WTC11 (cell line): ENCODE data around the gene RCVRN. TPM values are rescaled to one million over a fixed set of nuclear protein-coding genes. Genes with fewer than 3 reads are reported as not detected.

ENCODE experiments used
- ATAC-seq: fragments of 200-7000 bp; cut with Tn5 transposase; 2 replicates; pipeline ENCODE4 v1.10.0; 2021; ENCODE audit warnings: mild to moderate bottlenecking, moderate library complexity
- Bru-seq: library from RNA; stranded (reverse); fragments of 400-500 nt; gene quantifications from one replicate; lab custom pipeline; 2021; lab: Mats Ljungman, UMichigan
- CTCF ChIA-PET: fragments of 300-600 bp; sonication (Branson Sonifier 250); formaldehyde crosslinking; loops from one replicate; lab custom pipeline; 2021; ENCODE audit warnings: antibody characterized with exemption; lab: Charles Lee
- POLR2A ChIA-PET: fragments of 350-600 bp; sonication (Branson Sonifier 250); formaldehyde crosslinking; loops from one replicate; lab custom pipeline; 2021; ENCODE audit warnings: antibody characterized with exemption; lab: Charles Lee
- DNase-seq: peaks from one replicate; pipeline ENCODE4 v3.0.0; 2021; ENCODE audit warnings: low spot score
- H3K27ac Mint-ChIP-seq: 2 replicates; pipeline ENCODE4 v1.8.0; 2021; ENCODE audit warnings: mixed read lengths
- H3K27me3 Mint-ChIP-seq: 2 replicates; pipeline ENCODE4 v1.8.0; 2021; ENCODE audit warnings: low read depth, mild to moderate bottlenecking, moderate library complexity, mixed read lengths
- H3K36me3 Mint-ChIP-seq: 2 replicates; pipeline ENCODE4 v1.8.0; 2021; ENCODE audit warnings: mixed read lengths
- H3K4me1 Mint-ChIP-seq: 2 replicates; pipeline ENCODE4 v1.8.0; 2022; ENCODE audit warnings: mixed read lengths
- H3K4me3 Mint-ChIP-seq: 2 replicates; pipeline ENCODE4 v1.8.0; 2021; ENCODE audit warnings: mild to moderate bottlenecking, moderate library complexity, mixed read lengths
- H3K9me3 Mint-ChIP-seq: 2 replicates; pipeline ENCODE4 v1.8.0; 2021; ENCODE audit warnings: mixed read lengths
- ATF1 ChIP-seq: sonication (generic); formaldehyde crosslinking; IDR thresholded peaks from 2 replicates; pipeline ENCODE4 v1.8.1; 2023; ENCODE audit warnings: mild to moderate bottlenecking, moderate library complexity, missing genetic modification reagents
- FOXK1 ChIP-seq: sonication (generic); formaldehyde crosslinking; IDR thresholded peaks from 2 replicates; pipeline ENCODE4 v1.8.0; 2022; ENCODE audit warnings: mild to moderate bottlenecking, moderate library complexity, missing genetic modification reagents
- JAZF1 ChIP-seq: fragments of 250-450 bp; sonication (Bioruptor Pico); IDR thresholded peaks from 2 replicates; pipeline ENCODE4 v1.9.0; 2021; ENCODE audit warnings: moderate library complexity, mild to moderate bottlenecking, inconsistent platforms
- JUN ChIP-seq: sonication (generic); formaldehyde crosslinking; IDR thresholded peaks from 2 replicates; pipeline ENCODE4 v1.8.0; 2023; ENCODE audit warnings: mild to moderate bottlenecking, missing genetic modification reagents
- NFE2L1 ChIP-seq: sonication (generic); formaldehyde crosslinking; IDR thresholded peaks from 2 replicates; pipeline ENCODE4 v1.8.1; 2023; ENCODE audit warnings: missing genetic modification reagents
- RELA ChIP-seq: sonication (generic); formaldehyde crosslinking; IDR thresholded peaks from 2 replicates; pipeline ENCODE4 v1.8.1; 2022; ENCODE audit warnings: missing genetic modification reagents, mild to moderate bottlenecking, borderline replicate concordance
- RORB ChIP-seq: fragments of 250-450 bp; sonication (Bioruptor Pico); IDR thresholded peaks from 2 replicates; pipeline ENCODE4 v1.9.0; 2021; ENCODE audit warnings: mild to moderate bottlenecking
- SMAD3 ChIP-seq: sonication (generic); formaldehyde crosslinking; IDR thresholded peaks from 2 replicates; pipeline ENCODE4 v1.8.0; 2022; ENCODE audit warnings: missing genetic modification reagents, mild to moderate bottlenecking, borderline replicate concordance
- TEAD1 ChIP-seq: sonication (generic); formaldehyde crosslinking; IDR thresholded peaks from 2 replicates; pipeline ENCODE4 v1.8.0; 2022; ENCODE audit warnings: mild to moderate bottlenecking, missing genetic modification reagents
- ZNF232 ChIP-seq: sonication (generic); formaldehyde crosslinking; IDR thresholded peaks from 2 replicates; pipeline ENCODE4 v1.8.0; 2022; ENCODE audit warnings: mild to moderate bottlenecking, missing genetic modification reagents
- ZNF317 ChIP-seq: sonication (generic); formaldehyde crosslinking; IDR thresholded peaks from 2 replicates; pipeline ENCODE4 v1.8.1; 2023; ENCODE audit warnings: low read depth, mild to moderate bottlenecking, moderate library complexity, missing genetic modification reagents, borderline replicate concordance
- long read RNA-seq, 3 experiments: library from RNA in 1 of 3; library from capped mRNA in 1 of 3; library from polyadenylated mRNA in 1 of 3; unstranded in 2 of 3; stranded (forward) in 1 of 3; transcript quantifications; one replicate each; pipeline ENCODE4 v2.0.0, GENCODE V29; 2021
- total RNA-seq: library from RNA; stranded (reverse); gene quantifications from 3 replicates; pipeline ENCODE4 v1.2.3, GENCODE V29; 2021
- TF ChIP-seq, protein P1 (sequence below): sonication (generic); formaldehyde crosslinking; IDR thresholded peaks from 2 replicates; pipeline ENCODE4 v1.8.1; 2023; ENCODE audit warnings: mild to moderate bottlenecking, missing genetic modification reagents
- TF ChIP-seq, protein P2 (sequence below): fragments of 250-450 bp; sonication (Bioruptor Pico); conservative IDR thresholded peaks from 2 replicates; pipeline ENCODE4 v1.9.0; 2021; ENCODE audit warnings: mild to moderate bottlenecking
- TF ChIP-seq, protein P3 (sequence below): sonication (generic); formaldehyde crosslinking; IDR thresholded peaks from 2 replicates; pipeline ENCODE4 v1.8.1; 2022; ENCODE audit warnings: low read depth, mild to moderate bottlenecking, moderate library complexity, missing genetic modification reagents, borderline replicate concordance
- TF ChIP-seq, protein P4 (sequence below): sonication (generic); formaldehyde crosslinking; IDR thresholded peaks from 2 replicates; pipeline ENCODE4 v1.8.0; 2022; ENCODE audit warnings: mild to moderate bottlenecking, missing genetic modification reagents
- TF ChIP-seq, protein P5 (sequence below): sonication (generic); formaldehyde crosslinking; IDR thresholded peaks from 2 replicates; pipeline ENCODE4 v1.8.1; 2022; ENCODE audit warnings: low read depth, missing genetic modification reagents, borderline replicate concordance
- TF ChIP-seq, protein P6 (sequence below): sonication (generic); formaldehyde crosslinking; IDR thresholded peaks from 2 replicates; pipeline ENCODE4 v1.8.1; 2022; ENCODE audit warnings: missing genetic modification reagents, borderline replicate concordance
- TF ChIP-seq, protein P7 (sequence below): sonication (generic); formaldehyde crosslinking; IDR thresholded peaks from 2 replicates; pipeline ENCODE4 v1.8.0; 2022; ENCODE audit warnings: mild to moderate bottlenecking, missing genetic modification reagents
- TF ChIP-seq, protein P8 (sequence below): fragments of 200-600 bp; IDR thresholded peaks from 2 replicates; pipeline ENCODE4 v1.8.0; 2022; ENCODE audit warnings: antibody characterized with exemption
- TF ChIP-seq, protein P9 (sequence below): sonication (generic); formaldehyde crosslinking; IDR thresholded peaks from 2 replicates; pipeline ENCODE4 v1.8.0; 2022; ENCODE audit warnings: mild to moderate bottlenecking, missing genetic modification reagents
- TF ChIP-seq, protein P10 (sequence below): fragments of 250-450 bp; sonication (Bioruptor Pico); IDR thresholded peaks from 2 replicates; pipeline ENCODE4 v1.9.0; 2021; ENCODE audit warnings: moderate library complexity, mild to moderate bottlenecking, inconsistent platforms, borderline replicate concordance

RCVRN gene
- total RNA-seq (not detected in 3 replicates), Bru-seq, nascent RNA (percentile 8 among the genes with signal in this experiment)
- long read RNA-seq, experiment 1: 0 reads
- long read RNA-seq, experiment 2: 0 reads
- long read RNA-seq, experiment 3: 0 reads

DNA sequence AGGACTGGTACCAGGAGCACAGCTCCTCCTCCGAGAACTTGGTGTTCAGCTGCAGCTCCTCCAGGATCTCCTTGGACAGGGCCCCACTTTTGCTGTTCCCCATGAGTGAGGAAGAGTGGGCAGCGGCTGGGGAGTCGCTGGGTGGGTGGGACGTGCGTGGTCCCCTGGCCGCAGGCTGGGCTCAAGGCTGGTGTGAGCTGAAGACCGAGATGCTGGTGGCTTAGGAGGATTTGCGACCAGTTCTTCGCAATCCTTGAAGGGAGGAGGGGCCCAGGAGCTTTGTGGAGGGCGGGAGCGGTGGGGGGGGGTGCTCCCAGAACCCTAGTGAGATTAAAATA lies at the start of gene RCVRN:
RCVRN (minus strand) TSS at position 194 of the 338 bp plus-strand sequence; CDS start at position 103, 91 bp downstream.
- Mint-ChIP-seq H3K36me3 (no peaks in the 10 kb centered on the region), H3K27me3 (no peaks in the 10 kb centered on the region; the same call in 1 of the 2 replicates), H3K27ac (no peak within 1 kb of the TSS), H3K4me3 (no peak within 1 kb of the TSS), H3K9me3 (no peaks in the 10 kb centered on the region), H3K4me1 (peaks cover 16% of the 10 kb centered on the region)
- CTCF ChIA-PET: interaction anchor here (0.6 to 2.8 kb wide), 17 partner anchors 8 to 713 kb away, joined by 3 to 19 read pairs (median 3); no protein-coding TSS in a partner anchor
- no peak for TF ChIP-seq ZNF317
- TF ChIP-seq, protein P1, sequence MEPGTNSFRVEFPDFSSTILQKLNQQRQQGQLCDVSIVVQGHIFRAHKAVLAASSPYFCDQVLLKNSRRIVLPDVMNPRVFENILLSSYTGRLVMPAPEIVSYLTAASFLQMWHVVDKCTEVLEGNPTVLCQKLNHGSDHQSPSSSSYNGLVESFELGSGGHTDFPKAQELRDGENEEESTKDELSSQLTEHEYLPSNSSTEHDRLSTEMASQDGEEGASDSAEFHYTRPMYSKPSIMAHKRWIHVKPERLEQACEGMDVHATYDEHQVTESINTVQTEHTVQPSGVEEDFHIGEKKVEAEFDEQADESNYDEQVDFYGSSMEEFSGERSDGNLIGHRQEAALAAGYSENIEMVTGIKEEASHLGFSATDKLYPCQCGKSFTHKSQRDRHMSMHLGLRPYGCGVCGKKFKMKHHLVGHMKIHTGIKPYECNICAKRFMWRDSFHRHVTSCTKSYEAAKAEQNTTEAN (CRISPR knock-in tag): no peak
- TF ChIP-seq ZNF232 (CRISPR knock-in tag): no peak
- TF ChIP-seq, protein P2, sequence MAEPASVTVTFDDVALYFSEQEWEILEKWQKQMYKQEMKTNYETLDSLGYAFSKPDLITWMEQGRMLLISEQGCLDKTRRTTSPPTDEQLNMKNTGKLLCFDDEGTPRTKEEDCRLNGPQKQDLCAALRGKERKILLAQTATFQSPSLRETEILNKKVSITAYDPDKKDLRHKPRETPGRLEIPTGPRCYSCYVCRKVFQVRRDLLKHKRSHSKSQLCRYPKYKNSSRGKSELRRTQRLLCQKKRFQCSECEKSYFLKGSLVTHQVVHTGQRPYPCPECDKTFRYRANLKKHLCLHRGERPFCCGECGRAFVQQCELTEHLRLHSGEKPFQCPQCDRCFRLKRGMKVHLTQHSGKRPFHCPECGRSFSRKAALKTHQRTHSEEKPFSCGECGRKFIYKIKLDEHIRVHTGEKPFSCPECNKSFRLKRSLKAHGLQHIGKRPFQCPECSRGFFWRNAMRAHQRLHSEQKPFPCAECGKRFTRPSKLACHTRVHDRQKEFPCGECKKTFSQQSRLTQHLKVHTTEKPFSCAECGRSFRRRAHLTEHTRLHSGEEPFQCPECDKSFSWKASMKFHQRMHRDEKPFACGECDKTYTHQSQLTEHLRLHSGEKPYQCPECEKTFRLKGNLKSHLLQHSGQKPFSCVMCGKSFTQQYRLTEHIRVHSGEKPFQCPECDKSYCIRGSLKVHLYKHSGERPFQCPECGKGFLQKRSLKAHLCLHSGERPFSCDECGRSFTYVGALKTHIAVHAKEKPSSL: no peak
- no peak for TF ChIP-seq RELA (CRISPR knock-in tag)
- TF ChIP-seq, protein P3, sequence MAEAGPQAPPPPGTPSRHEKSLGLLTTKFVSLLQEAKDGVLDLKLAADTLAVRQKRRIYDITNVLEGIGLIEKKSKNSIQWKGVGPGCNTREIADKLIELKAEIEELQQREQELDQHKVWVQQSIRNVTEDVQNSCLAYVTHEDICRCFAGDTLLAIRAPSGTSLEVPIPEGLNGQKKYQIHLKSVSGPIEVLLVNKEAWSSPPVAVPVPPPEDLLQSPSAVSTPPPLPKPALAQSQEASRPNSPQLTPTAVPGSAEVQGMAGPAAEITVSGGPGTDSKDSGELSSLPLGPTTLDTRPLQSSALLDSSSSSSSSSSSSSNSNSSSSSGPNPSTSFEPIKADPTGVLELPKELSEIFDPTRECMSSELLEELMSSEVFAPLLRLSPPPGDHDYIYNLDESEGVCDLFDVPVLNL: no peak
- TF ChIP-seq FOXK1 (CRISPR knock-in tag): no peak
- TF ChIP-seq JAZF1 (CRISPR knock-in tag): no peak
- TF ChIP-seq, protein P4, sequence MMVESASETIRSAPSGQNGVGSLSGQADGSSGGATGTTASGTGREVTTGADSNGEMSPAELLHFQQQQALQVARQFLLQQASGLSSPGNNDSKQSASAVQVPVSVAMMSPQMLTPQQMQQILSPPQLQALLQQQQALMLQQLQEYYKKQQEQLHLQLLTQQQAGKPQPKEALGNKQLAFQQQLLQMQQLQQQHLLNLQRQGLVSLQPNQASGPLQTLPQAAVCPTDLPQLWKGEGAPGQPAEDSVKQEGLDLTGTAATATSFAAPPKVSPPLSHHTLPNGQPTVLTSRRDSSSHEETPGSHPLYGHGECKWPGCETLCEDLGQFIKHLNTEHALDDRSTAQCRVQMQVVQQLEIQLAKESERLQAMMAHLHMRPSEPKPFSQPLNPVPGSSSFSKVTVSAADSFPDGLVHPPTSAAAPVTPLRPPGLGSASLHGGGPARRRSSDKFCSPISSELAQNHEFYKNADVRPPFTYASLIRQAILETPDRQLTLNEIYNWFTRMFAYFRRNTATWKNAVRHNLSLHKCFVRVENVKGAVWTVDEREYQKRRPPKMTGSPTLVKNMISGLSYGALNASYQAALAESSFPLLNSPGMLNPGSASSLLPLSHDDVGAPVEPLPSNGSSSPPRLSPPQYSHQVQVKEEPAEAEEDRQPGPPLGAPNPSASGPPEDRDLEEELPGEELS: no peak
- TF ChIP-seq, protein P5, sequence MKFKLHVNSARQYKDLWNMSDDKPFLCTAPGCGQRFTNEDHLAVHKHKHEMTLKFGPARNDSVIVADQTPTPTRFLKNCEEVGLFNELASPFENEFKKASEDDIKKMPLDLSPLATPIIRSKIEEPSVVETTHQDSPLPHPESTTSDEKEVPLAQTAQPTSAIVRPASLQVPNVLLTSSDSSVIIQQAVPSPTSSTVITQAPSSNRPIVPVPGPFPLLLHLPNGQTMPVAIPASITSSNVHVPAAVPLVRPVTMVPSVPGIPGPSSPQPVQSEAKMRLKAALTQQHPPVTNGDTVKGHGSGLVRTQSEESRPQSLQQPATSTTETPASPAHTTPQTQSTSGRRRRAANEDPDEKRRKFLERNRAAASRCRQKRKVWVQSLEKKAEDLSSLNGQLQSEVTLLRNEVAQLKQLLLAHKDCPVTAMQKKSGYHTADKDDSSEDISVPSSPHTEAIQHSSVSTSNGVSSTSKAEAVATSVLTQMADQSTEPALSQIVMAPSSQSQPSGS: no peak
- TF ChIP-seq, protein P6, sequence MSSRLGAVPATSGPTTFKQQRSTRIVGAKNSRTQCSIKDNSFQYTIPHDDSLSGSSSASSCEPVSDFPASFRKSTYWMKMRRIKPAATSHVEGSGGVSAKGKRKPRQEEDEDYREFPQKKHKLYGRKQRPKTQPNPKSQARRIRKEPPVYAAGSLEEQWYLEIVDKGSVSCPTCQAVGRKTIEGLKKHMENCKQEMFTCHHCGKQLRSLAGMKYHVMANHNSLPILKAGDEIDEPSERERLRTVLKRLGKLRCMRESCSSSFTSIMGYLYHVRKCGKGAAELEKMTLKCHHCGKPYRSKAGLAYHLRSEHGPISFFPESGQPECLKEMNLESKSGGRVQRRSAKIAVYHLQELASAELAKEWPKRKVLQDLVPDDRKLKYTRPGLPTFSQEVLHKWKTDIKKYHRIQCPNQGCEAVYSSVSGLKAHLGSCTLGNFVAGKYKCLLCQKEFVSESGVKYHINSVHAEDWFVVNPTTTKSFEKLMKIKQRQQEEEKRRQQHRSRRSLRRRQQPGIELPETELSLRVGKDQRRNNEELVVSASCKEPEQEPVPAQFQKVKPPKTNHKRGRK (CRISPR knock-in tag): no peak
- TF ChIP-seq, protein P7, sequence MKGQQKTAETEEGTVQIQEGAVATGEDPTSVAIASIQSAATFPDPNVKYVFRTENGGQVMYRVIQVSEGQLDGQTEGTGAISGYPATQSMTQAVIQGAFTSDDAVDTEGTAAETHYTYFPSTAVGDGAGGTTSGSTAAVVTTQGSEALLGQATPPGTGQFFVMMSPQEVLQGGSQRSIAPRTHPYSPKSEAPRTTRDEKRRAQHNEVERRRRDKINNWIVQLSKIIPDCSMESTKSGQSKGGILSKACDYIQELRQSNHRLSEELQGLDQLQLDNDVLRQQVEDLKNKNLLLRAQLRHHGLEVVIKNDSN (CRISPR knock-in tag): no peak
- TF ChIP-seq ATF1 (CRISPR knock-in tag): no peak
- no peak for TF ChIP-seq SMAD3 (CRISPR knock-in tag)
- ATAC-seq: no peak
- DNase-seq: no peak
- POLR2A ChIA-PET: no interaction called here

DNA sequence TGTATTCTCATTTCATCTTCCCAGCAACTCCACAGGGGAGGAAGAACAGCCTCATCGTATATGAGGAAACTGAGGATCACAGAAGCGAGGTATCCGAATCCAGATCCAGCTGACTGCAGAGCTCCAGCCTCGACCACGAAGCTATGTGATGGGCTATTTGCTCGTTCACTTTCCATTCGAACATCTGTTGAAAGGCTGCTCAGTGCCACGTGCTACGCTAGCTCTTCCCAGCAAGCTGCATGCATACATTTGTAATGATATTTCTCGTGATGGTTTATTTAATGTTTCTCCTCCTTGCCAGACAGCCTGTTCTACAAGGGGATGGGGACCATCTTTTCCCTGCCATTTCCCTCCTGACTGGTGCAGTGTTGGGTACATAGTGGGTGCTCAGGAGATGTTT lies 48.4 kb upstream of the RCVRN start:
- H3K36me3 Mint-ChIP-seq: no peaks in the 10 kb centered on the region
- CTCF ChIA-PET: interaction anchor here (7.7 kb wide), 1 partner anchor 26 kb away, joined by 112 read pairs; no protein-coding TSS in a partner anchor
- H3K9me3 Mint-ChIP-seq: no peaks in the 10 kb centered on the region
- no peak for DNase-seq
- ATAC-seq: no peak
- POLR2A ChIA-PET: no interaction called here
- no peak overlapping the region for H3K4me3 Mint-ChIP-seq
- no peak overlapping the region for H3K27ac Mint-ChIP-seq
- peaks cover 20% of the 10 kb centered on the region for H3K4me1 Mint-ChIP-seq
- no peaks in the 10 kb centered on the region for H3K27me3 Mint-ChIP-seq
- TF ChIP-seq TEAD1 (no peak), NFE2L1 (CRISPR knock-in tag) (no peak), JUN (no peak), RORB (CRISPR knock-in tag) (no peak)
- TF ChIP-seq, protein P8, sequence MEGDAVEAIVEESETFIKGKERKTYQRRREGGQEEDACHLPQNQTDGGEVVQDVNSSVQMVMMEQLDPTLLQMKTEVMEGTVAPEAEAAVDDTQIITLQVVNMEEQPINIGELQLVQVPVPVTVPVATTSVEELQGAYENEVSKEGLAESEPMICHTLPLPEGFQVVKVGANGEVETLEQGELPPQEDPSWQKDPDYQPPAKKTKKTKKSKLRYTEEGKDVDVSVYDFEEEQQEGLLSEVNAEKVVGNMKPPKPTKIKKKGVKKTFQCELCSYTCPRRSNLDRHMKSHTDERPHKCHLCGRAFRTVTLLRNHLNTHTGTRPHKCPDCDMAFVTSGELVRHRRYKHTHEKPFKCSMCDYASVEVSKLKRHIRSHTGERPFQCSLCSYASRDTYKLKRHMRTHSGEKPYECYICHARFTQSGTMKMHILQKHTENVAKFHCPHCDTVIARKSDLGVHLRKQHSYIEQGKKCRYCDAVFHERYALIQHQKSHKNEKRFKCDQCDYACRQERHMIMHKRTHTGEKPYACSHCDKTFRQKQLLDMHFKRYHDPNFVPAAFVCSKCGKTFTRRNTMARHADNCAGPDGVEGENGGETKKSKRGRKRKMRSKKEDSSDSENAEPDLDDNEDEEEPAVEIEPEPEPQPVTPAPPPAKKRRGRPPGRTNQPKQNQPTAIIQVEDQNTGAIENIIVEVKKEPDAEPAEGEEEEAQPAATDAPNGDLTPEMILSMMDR: no peak
- TF ChIP-seq, protein P9, sequence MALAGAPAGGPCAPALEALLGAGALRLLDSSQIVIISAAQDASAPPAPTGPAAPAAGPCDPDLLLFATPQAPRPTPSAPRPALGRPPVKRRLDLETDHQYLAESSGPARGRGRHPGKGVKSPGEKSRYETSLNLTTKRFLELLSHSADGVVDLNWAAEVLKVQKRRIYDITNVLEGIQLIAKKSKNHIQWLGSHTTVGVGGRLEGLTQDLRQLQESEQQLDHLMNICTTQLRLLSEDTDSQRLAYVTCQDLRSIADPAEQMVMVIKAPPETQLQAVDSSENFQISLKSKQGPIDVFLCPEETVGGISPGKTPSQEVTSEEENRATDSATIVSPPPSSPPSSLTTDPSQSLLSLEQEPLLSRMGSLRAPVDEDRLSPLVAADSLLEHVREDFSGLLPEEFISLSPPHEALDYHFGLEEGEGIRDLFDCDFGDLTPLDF (CRISPR knock-in tag): no peak
- TF ChIP-seq, protein P10, sequence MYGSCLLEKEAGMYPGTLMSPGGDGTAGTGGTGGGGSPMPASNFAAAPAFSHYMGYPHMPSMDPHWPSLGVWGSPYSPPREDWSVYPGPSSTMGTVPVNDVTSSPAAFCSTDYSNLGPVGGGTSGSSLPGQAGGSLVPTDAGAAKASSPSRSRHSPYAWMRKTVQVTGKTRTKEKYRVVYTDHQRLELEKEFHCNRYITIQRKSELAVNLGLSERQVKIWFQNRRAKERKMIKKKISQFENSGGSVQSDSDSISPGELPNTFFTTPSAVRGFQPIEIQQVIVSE: no peak
